Measurements from ENCODE around the gene CACNA1C. TPM values are rescaled to one million over a fixed set of nuclear protein-coding genes. Genes with fewer than 3 reads are reported as not detected.

Gene CACNA1C
- total RNA-seq, 1 donor from 2014 or later, result 11.7 TPM

DNA sequence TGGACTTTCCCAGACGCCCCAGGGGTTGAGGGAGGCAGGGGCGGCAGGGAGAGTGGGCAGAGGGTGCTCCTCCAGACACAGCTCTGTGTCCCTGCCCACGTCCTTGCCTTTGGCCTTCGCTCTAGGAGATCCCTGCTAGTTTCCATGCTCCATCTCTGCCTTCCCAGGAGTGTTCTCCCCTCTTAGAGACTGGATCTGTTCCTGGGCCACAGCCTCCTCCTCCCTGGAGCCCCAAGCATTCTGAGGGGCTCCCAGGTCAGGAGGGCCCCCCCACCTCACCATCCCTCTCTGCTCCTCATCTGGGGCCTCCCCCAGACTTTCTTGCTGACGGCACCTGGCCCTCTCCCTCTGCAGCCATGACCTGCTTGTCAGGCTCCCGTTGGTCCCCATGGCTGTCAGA lies 526.0 kb downstream of the CACNA1C start:
- TF ChIP-seq CTCF (IDR thresholded peaks at IDR 0.05; ENCODE audit: unreplicated experiment), result no peak
- Mint-ChIP-seq H3K9me3 (ENCODE audit: low read depth) (no peaks in the 10 kb centered on the region), H3K27ac (no peak overlapping the region), H3K36me3 (ENCODE audit: insufficient read depth) (no peaks in the 10 kb centered on the region), H3K4me3 (ENCODE audit: low read depth) (no peak overlapping the region), H3K4me1 (ENCODE audit: low read depth) (no peaks in the 10 kb centered on the region), H3K27me3 (peaks cover 73% of the 10 kb centered on the region)
- no peak for DNase-seq (ENCODE audit: low spot score, unreplicated experiment)

- H3K4me3 Mint-ChIP-seq (ENCODE audit: low read depth), result no peak overlapping the region
- no peak overlapping the region for H3K27ac Mint-ChIP-seq
- TF ChIP-seq CTCF (IDR thresholded peaks at IDR 0.05; ENCODE audit: unreplicated experiment), result no peak
- peaks cover 76% of the 10 kb centered on the region for H3K27me3 Mint-ChIP-seq
- no peak for DNase-seq (ENCODE audit: low spot score, unreplicated experiment)
- H3K4me1 Mint-ChIP-seq (ENCODE audit: low read depth), result no peaks in the 10 kb centered on the region
- H3K9me3 Mint-ChIP-seq (ENCODE audit: low read depth), result no peaks in the 10 kb centered on the region
- H3K36me3 Mint-ChIP-seq (ENCODE audit: insufficient read depth), result no peaks in the 10 kb centered on the region
Observed at GRCh38 chr12:2580821-2581220, 528.0 kb downstream of the CACNA1C start.

DNA sequence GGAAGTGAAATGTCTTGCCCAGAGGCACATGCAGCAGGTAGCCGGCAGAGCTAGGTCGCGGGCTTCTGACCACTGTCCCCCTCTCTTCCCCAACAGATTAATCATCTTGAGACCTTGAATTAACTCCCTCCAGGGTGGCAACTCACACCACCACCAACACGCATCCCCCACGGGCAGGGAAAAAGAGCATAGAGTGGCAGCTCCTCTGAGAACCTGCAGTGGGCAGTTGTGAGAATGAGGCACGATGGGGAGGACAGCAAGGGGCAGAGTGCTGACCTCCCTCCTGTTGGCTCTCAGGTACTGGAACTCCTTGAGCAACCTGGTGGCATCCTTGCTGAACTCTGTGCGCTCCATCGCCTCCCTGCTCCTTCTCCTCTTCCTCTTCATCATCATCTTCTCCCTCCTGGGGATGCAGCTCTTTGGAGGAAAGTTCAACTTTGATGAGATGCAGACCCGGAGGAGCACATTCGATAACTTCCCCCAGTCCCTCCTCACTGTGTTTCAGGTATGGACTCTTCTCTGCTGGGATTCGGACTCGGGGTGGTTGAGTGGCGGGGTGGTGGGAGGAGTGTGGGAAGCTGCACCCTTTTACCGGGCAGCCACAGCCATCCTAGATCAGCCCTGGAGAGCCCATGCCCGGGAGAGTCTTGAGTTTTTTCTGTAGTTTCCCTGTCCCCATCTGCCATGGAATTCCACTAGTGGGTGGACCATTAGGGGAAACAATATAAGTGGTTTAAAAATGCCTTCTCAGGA lies 528.7 kb downstream of the CACNA1C start:
- DNase-seq (ENCODE audit: low spot score, unreplicated experiment), result no peak

DNA sequence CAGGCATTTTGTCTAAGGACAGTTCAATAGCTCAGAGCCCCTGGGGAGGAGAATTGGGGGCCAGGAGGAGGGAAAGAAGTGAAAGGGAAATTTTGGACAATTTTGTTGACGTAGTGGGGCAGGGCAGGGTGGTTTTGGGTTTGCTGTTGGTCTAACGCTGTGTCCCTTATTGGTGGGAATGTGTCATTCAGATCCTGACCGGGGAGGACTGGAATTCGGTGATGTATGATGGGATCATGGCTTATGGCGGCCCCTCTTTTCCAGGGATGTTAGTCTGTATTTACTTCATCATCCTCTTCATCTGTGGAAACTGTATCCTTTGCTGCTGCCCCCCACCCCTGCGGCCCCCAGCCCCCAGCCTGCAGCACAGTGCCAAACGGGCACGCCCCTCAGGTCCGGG lies 529.8 kb downstream of the CACNA1C start:
- Mint-ChIP-seq H3K9me3 (ENCODE audit: low read depth) (no peaks in the 10 kb centered on the region), H3K4me3 (ENCODE audit: low read depth) (no peak overlapping the region), H3K27me3 (peaks cover 72% of the 10 kb centered on the region)

More for the DNA sequence above, 528.7 kb downstream of the CACNA1C start:
- H3K9me3 Mint-ChIP-seq (ENCODE audit: low read depth), result no peaks in the 10 kb centered on the region
- no peaks in the 10 kb centered on the region for H3K4me1 Mint-ChIP-seq (ENCODE audit: low read depth)
- TF ChIP-seq CTCF (IDR thresholded peaks at IDR 0.05; ENCODE audit: unreplicated experiment), result peak; percentile 9
- H3K27me3 Mint-ChIP-seq, result peaks cover 75% of the 10 kb centered on the region
- H3K4me3 Mint-ChIP-seq (ENCODE audit: low read depth), result no peak overlapping the region
- no peak overlapping the region for H3K27ac Mint-ChIP-seq
- no peaks in the 10 kb centered on the region for H3K36me3 Mint-ChIP-seq (ENCODE audit: insufficient read depth)

DNA sequence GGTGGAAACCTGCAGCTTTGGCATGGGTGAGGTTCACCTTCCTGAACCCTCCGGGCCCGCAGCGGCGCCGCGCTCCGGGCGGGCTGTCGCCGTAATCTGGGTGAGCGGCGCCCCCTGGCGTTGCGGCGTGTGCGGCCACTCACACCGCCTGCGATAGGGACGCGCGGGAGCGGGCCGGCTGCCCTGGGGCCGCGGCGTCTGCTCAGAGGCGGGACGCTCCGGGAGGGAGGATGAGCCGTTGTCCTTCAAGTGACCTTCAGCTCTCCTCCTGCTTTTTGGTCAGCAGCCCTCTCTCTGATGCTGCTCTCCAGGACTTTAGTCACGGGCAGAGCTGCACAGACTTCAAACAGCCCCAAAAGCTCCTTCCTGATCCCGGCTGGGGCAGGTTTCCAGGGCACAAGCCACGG lies 530.3 kb downstream of the CACNA1C start:
- Mint-ChIP-seq H3K9me3 (ENCODE audit: low read depth) (no peaks in the 10 kb centered on the region), H3K27ac (no peak overlapping the region), H3K4me3 (ENCODE audit: low read depth) (no peak overlapping the region), H3K27me3 (peaks cover 76% of the 10 kb centered on the region), H3K36me3 (ENCODE audit: insufficient read depth) (no peaks in the 10 kb centered on the region), H3K4me1 (ENCODE audit: low read depth) (no peaks in the 10 kb centered on the region)
- TF ChIP-seq CTCF (IDR thresholded peaks at IDR 0.05; ENCODE audit: unreplicated experiment), result peak; percentile 100
- peak; percentile 84 for DNase-seq (ENCODE audit: low spot score, unreplicated experiment)

More for the DNA sequence above, 529.8 kb downstream of the CACNA1C start:
- no peaks in the 10 kb centered on the region for H3K36me3 Mint-ChIP-seq (ENCODE audit: insufficient read depth)
- H3K4me1 Mint-ChIP-seq (ENCODE audit: low read depth), result no peaks in the 10 kb centered on the region
- no peak for TF ChIP-seq CTCF (IDR thresholded peaks at IDR 0.05; ENCODE audit: unreplicated experiment)
- DNase-seq (ENCODE audit: low spot score, unreplicated experiment), result no peak
- H3K27ac Mint-ChIP-seq, result no peak overlapping the region

Measured in progenitor cell of endocrine pancreas (in vitro differentiated cells).